Measurements from ENCODE around the gene FYN. TPM values are rescaled to one million over a fixed set of nuclear protein-coding genes. Genes with fewer than 3 reads are reported as not detected.

FYN gene
- total RNA-seq, 4 donors from 2014 or later, result 143 to 219 (median 165) TPM

GRCh38 chr6:111707773-111708172, 165.5 kb downstream of the FYN start:
- DNase-seq (ENCODE audit: low spot score in 2 of 2), result no peak
- no peak overlapping the region for H3K27ac ChIP-seq
- peaks cover 0 to 35% (median 10%) of the 10 kb centered on the region in 4 donors for H3K4me1 ChIP-seq
- H3K27me3 ChIP-seq, result no peaks in the 10 kb centered on the region
- H3K9me3 ChIP-seq, result no peaks in the 10 kb centered on the region
- WGBS, 2 donors, result 72 to 87% methylated on average over 4 of the region's 4 CpGs
- peaks cover 0 to 39% (median 0%) of the 10 kb centered on the region in 3 donors for H3K36me3 ChIP-seq
- no peak for TF ChIP-seq POLR2A (IDR thresholded peaks at IDR 0.05)
- TF ChIP-seq CTCF (IDR thresholded peaks at IDR 0.05), result no peak
- no peak for TF ChIP-seq EP300 (IDR thresholded peaks at IDR 0.05)
- no peak overlapping the region for H3K4me3 ChIP-seq

- Histone ChIP-seq H3K4me3 (no peak overlapping the region), H3K9me3 (no peaks in the 10 kb centered on the region), H3K4me1 (peaks cover 0 to 27% (median 7%) of the 10 kb centered on the region in 4 donors), H3K27me3 (no peaks in the 10 kb centered on the region), H3K36me3 (peaks cover 0 to 44% (median 0%) of the 10 kb centered on the region in 3 donors), H3K27ac (peak overlapping the region in 1 of 4 donors; percentile 46)
- DNase-seq (ENCODE audit: low spot score in 2 of 2), result no peak
- WGBS, 2 donors, result 79 to 83% methylated on average over 2 of the region's 2 CpGs
- TF ChIP-seq POLR2A (IDR thresholded peaks at IDR 0.05) (no peak), EP300 (IDR thresholded peaks at IDR 0.05) (no peak), CTCF (IDR thresholded peaks at IDR 0.05) (no peak)
Measured at GRCh38 chr6:111706841-111707391, 166.3 kb downstream of the FYN start.

DNA sequence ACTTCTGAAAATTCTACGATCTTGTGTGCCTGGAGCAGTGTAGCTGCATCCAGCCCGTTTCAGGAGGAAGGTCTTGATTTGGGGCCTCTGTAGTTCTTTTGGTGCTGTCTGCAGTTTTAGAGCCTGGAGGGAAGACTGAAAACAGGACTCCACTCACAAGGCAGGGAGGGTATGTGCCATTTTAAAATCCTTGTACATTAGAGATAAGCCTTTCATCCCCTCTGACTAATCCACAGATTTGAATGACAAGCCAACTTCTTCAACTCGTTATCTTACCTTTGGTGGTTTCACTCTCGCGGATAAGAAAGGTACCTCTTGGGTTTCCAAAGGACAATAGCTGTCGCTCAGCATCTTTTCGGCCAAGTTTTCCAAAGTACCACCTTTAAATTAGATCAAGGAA, 169.5 kb downstream of the FYN start:
- no peaks in the 10 kb centered on the region for H3K27me3 ChIP-seq
- DNase-seq (ENCODE audit: low spot score in 2 of 2), result no peak
- peaks cover 0 to 9% (median 0%) of the 10 kb centered on the region in 4 donors for H3K4me1 ChIP-seq
- 86 to 89% methylated on average over 7 of the region's 7 CpGs for WGBS, 2 donors
- no peak for TF ChIP-seq EP300 (IDR thresholded peaks at IDR 0.05)
- TF ChIP-seq CTCF (IDR thresholded peaks at IDR 0.05), result no peak
- no peak for TF ChIP-seq POLR2A (IDR thresholded peaks at IDR 0.05)
- H3K36me3 ChIP-seq, result peaks cover 0 to 64% (median 5%) of the 10 kb centered on the region in 3 donors
- H3K4me3 ChIP-seq, result no peak overlapping the region
- no peak overlapping the region for H3K27ac ChIP-seq
- no peaks in the 10 kb centered on the region for H3K9me3 ChIP-seq

DNA sequence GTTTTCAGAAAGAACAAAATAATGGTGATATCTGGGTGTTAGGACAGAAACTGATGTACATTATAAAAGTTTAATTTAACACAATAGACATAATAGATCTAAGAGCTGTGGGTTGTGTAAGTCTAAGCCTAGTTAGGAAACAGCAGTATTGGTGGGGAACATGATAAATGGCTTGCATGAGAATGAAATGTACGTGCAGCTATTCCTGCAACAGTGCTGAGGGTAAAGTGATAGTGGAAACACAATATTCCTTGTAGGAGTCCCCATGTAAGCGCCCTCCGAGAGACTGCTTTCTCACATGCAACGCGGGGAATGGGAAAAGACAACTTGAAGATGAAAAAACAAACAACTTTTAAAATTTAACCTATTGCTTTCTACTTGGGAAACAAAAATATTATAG, 171.0 kb downstream of the FYN start:
- no peaks in the 10 kb centered on the region for H3K27me3 ChIP-seq
- no peak overlapping the region for H3K27ac ChIP-seq
- no peaks in the 10 kb centered on the region for H3K9me3 ChIP-seq
- DNase-seq (ENCODE audit: low spot score in 2 of 2), result no peak
- TF ChIP-seq CTCF (IDR thresholded peaks at IDR 0.05) (no peak), EP300 (IDR thresholded peaks at IDR 0.05) (no peak), POLR2A (IDR thresholded peaks at IDR 0.05) (no peak)
- peaks cover 0 to 9% (median 0%) of the 10 kb centered on the region in 4 donors for H3K4me1 ChIP-seq
- peaks cover 0 to 59% (median 6%) of the 10 kb centered on the region in 3 donors for H3K36me3 ChIP-seq
- WGBS, 2 donors, result 78 to 80% methylated on average over 5 of the region's 5 CpGs
- no peak overlapping the region for H3K4me3 ChIP-seq

- Histone ChIP-seq H3K4me1 (peaks cover 0 to 3% (median under 1%) of the 10 kb centered on the region in 4 donors), H3K4me3 (no peak overlapping the region), H3K27me3 (no peaks in the 10 kb centered on the region), H3K36me3 (peaks cover 0 to 55% (median 6%) of the 10 kb centered on the region in 3 donors), H3K27ac (no peak overlapping the region), H3K9me3 (no peaks in the 10 kb centered on the region)
- no peak for DNase-seq (ENCODE audit: low spot score in 2 of 2)
- TF ChIP-seq EP300 (IDR thresholded peaks at IDR 0.05) (no peak), POLR2A (IDR thresholded peaks at IDR 0.05) (no peak), CTCF (IDR thresholded peaks at IDR 0.05) (no peak)
- WGBS, 2 donors, result 74 to 76% methylated on average over 3 of the region's 3 CpGs
Measured at GRCh38 chr6:111701146-111701545, 172.1 kb downstream of the FYN start.

Measured in tibial nerve (tissue), 4 donors.